AG08395 (cell line): ENCODE measurements around the gene SYNGR1.

ENCODE experiments used
- DNase-seq: peaks from one replicate; pipeline ENCODE4 v3.0.0; 2012; ENCODE audit warnings: mixed read lengths, low spot score

SYNGR1 gene, protein sequence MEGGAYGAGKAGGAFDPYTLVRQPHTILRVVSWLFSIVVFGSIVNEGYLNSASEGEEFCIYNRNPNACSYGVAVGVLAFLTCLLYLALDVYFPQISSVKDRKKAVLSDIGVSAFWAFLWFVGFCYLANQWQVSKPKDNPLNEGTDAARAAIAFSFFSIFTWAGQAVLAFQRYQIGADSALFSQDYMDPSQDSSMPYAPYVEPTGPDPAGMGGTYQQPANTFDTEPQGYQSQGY

DNA sequence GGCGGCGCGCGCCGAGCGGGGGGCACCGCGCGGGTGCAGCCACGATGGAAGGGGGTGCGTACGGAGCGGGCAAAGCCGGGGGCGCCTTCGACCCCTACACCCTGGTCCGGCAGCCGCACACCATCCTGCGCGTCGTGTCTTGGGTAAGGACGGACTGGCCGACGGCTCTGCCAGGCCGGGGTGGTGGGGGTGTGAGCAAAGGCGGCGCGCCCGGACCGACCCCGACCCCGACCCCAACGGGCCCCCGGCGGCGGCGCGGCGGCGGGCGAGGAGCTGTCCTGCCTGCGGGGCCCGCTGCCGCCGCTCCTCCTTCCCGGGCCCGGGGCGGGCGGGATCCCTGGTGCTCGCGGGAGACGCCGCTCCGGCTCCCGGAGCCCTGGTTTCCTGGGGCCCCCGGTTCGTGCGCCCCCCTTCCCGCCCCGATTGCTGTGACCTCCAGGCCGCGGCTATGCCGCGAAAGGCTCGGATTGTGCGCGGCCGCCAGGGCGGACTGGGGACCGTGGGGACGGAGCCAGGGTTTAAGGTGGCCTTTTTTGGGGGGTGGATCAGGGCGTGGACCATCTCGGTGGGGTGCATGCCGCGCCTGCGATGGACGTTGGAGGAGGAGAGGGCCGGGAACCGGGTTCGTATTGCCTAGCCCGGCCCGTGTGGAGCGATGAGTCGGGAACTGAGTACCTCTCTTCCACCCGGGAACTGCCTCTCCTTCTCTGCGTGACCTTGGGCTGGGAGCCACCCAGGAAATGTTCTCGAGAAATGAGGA lies at the start of gene SYNGR1:
SYNGR1 (plus strand) TSS at position 25 of the 760 bp plus-strand sequence; CDS start at position 45, 20 bp downstream.
- peak; percentile 39 for DNase-seq

DNA sequence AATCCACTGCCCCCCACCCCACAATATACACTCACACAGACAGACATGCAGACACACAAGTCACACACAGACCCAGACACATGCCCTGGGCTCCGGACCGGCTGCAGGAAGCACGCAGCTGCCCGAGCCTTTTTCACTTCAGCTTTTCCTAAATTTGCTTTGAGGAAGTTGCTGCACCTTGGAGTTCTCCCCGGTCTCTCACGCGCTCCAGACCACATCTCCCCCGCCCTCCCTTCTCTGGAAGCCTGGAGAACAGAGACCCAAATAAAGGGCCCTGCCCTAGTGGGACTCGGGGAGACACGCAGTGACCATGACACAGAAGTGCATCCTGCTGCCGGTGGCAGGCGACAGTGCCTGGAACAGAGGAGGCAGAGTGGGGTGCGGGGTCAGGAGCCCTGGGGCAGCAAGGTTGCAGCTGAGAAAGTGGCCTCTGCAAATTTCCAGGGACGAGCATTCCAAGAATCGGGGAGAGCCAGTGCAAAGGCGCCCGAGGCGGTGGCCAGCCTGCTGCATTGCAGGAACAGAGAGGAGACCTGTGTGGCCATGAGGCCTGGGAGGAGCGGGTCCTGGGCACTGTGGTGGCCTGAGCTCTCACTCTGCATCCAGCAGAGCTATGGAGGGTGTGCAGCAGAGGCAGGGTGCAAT lies 49.5 kb upstream of the SYNGR1 start:
- no peak for DNase-seq

DNA sequence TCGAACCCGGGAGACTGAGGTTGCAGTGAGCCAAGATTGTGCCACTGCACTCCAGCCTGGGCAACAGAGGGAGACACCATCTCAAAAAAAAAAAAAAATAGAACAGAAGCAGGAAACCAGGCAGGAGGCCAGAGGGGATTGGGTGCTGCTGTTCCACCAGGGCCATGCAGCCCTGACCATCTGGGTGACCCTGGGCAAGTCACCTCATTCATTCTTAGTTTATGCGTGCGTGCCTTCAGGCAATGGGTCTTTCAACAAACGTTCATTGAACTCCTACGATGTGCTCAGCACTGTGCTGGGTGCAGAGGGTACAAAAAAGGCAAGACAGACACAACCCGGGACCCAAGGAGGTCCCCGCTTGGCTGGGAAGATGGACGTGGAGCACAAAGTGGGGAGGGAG lies 48.7 kb upstream of the SYNGR1 start:
- DNase-seq, result no peak

DNA sequence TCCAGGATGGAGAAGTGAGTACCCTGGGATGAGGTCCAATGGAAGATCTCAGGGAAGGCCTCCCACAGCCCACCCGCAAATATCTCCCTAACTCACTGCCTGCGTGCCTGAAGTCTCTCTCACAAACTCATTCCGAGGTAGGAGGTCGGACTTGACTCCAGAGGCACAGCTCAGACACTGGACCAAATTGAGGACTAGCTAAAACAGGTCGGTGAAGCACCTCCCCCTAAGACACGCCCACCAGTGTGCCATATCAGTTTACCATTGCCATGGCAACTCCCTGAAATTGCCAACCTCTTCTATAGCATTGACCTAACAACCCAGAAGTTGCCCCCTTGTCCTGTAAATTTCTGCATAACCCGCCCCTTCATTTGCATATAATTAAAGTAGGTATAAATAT lies 47.9 kb upstream of the SYNGR1 start:
- no peak for DNase-seq

DNA sequence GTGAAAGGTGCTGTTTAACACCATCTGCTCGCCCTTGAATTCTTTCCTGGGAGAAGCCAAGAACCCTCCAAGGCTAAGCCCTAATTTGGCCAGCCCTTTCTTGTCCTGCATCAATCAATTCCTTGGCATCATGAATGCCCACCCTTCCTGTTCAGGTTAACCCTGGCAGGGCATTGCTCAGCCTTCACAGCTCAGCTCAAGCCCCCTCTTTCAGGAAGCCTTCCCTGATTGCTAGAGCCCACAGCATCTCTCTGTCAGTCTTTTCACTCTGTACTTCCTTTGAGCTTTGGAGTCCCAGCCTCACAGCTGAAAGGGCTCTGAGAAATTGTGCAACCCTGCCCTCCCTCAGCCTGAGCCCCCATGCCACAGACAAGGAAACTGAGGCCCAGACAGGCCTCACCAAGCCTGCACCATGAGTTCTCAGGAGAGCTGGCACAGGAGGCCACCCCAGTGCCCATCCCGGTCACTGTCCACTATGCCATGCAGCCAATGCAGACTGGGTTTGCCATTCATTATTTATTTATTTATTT lies 47.3 kb upstream of the SYNGR1 start:
- DNase-seq, result no peak

DNA sequence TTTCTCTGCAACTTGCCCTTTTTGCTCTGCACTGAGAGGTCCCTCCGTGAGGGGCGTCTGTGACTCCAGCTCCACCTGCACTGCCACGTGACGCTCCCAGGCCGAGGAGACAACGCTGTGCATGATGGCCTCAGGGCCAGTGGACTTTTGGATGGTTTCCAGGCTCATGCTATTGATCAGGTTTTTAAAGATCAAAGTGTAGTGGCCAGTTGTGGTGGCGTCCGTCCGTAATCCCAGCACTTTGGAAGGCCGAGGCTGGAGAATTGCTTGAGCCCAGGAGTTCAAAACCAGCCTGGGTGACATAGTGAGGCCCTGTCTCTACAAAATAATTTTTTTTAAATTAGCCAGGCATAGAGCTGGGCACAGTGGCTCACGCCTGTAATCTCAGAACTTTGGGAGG lies 46.4 kb upstream of the SYNGR1 start:
- DNase-seq, result no peak

DNA sequence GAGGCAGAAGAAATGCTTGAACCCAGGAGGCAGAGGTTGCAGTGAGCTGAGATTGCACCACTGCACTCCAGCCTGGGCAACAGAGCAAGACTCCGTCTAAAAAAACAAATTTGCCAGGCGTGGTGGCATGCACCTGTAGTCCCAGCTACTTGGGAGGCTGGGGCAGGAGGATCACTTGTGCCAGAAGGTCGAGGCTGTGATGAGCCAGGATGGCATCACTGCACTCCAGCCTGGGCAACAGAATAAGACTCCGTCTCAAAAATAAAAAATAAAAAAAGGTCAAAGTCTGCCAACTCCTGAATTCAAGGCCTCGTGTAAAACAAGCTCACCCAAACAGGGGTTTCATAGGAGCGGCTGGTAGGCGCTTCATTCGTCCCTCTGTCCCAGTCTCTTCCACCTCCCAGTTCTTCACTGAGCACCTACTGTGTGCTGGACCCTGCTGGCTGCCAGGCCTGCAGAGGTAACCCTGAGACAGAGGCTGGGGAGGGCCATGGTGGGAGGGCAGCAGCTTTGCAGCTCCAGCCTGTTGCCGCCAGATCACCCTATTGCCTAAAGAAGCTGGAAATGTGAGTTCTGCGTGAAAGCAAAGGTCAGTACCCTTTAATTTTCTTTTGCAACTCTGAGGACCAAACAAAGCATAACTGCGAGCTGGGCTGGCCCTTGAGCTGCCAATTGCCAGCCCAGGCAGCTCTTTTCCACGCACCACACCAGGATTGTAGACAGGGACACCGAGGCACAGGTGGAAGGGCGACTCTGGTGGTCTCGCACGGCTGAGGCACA lies 45.7 kb upstream of the SYNGR1 start:
- DNase-seq, result no peak

DNA sequence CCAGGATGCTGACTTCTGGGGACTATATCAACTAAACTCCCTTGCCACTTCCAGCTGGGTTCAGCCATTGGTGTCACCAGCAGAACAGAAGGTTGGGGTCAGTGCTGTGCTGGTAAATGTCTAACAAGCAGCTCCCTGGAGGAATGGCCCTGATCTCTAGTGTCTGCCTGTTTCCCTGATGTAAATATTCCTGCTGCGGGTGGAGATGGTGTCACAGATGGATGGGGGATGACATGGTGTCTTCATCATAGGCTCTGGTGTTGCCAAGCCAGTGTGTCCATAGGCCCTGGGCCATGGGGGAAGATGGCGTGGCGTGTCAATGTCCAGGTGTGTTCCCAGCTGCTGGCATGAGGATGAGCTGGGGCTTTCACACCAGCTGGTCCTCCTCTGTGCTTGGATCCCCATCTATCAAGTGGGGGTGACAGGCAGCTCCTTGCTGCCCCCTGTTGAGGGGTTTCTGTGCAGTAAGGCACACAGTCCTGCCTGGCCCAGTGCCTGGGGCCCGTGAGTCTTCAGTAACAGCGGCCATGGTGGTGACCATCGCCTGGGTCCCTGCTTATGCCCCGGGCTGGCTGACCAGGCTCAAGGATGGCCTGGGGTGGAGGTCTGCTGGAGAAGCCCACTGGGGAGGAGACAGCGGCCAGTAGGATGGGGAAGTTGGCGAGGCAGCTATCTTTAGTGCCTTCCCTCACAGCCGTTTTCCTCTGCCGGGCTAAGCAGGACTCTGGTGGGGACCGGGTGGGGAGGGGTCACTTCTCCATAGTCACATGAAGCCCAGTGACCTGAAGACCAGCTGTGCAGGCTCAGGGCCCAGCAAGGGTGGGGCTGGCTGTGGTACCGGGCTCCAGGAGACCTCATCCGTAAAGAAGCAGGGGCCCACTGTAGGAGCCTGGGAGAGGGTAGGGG lies 43.1 kb upstream of the SYNGR1 start:
- DNase-seq, result no peak

DNA sequence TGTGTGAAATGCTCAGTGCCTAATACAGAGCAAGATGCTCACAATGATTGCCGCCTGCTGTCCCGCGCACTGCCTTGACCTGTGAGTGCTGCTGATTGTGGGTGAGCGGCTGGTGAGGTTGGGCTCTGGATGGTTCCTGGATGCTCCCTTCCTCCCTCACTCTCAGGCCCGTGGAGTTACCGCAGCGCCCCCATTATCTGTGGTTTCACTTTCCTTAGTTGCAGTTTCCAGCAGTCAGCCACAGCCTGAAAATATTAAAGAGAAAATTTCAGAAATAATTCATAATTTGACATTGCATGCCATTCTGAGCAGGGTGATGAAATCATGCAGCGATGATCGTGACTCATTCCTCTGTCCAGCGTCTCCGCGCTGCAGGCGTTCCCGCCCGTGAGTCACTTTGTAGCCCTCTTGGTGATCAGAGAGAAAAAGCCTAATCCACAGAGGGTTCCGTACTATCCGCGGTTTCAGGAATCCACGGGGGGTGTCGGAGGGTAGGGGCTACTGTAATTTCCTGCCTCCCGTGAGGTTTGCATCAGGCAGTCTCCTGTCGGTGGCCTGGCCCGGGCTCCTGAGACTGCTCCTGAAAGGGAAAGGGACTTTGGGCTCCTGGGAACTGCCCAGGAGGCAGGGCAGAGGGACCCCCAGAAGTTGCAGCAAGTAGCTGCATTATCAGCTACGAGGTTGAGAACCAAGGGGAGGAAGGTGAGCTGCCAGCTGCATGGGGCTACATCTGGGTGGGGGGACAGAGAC lies 41.0 kb upstream of the SYNGR1 start:
- peak; percentile 90 for DNase-seq

DNA sequence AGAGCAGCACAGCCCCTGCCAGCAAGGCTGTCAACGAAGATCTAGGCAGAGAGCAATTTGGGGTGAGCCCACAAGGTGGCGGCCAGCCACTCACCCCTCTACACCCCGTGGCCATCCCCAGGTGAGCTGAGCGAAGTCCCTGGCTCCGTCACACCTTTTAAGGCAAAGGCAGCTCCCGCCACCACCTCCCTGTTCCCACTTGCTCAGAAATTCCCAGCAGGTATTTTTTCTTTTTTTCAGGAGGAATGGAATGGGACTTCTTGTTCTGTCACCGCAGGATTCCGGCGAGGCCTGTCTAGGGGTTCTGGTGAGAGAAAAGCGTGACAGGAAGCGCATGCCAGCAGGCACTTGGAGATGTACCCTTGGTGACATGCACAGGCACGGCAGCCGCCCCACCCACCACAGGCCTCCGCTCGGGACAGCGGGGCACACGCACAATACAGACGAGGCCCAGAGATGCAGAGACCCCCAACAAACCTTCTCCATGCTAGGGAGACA lies 40.4 kb upstream of the SYNGR1 start:
- DNase-seq, result peak; percentile 66

DNA sequence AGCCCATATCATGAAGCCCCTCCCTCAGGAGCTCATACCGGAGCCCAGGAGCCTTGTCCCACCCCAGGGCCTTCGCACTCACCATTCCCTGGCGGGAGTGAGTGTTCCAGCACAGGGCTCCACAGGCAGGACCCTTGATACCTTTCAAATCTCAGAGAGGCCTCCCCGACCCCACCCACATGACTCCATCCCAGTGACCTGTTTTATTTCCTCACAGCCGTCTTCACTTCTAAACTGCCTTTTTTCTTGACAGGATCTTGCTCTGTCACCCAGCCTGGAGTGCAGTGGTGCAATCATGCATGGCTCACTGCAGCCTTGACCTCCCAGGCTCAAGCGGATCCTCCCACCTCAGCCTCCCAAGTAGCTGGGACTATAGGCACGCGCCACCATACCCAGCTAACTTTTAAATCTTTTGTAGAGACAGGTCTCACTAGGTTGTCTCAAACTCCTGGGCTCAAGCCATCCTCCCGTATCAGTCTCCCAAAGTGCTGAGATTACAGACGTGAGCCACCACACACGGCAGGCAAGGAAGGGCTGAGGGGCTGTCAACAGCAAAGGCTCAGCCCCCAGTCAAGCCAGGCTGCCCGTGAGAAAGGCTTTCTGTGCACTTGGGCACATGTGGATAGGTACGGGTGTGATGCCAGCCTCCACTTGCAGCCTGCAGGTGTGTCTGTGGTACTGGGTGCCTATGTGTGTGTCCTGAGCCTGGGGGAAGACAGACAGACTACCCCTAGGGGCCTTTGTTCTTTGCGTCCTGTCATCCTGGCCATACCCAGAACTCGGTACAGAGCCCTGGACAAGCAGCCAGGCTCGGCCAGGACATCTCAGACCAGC lies 39.7 kb upstream of the SYNGR1 start:
- no peak for DNase-seq

DNA sequence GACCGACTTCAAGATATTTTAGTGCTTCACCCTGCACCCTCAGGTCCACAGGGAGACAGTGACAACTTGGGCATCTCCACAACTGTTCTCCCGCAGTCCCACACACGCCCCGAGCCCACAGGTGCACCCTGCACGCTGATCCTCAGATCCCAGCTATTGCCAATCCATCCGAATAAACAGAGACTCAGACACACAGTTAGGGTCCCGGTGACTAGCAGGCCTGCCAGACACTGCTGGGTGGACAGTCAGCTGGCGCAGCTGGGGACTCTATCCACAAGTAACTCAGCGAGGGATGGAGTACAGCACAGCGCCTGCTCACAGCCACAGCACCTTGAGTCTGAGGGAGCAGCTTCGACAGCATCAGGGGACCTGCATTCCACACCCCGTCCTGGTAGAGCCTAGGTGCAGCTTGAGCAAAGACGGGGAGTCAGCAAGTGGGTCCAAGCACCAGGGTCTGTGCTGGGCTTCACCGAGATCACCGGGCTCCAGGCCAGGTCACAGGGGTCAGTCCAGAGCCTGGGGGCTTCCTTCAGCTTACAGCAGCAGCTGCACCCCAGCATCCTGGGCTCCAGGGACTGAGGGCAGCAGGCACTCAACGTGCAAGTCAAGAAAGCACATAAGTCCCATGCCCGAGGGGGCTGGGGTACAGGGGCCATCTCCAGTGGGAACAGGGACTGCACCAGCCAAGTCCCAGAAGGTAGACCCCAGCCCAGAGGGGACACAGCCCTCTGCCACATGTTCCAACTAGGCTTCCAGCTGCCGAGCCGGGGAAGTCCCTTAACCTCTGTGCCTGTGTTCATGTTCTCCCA lies 38.0 kb upstream of the SYNGR1 start:
- DNase-seq, result no peak

DNA sequence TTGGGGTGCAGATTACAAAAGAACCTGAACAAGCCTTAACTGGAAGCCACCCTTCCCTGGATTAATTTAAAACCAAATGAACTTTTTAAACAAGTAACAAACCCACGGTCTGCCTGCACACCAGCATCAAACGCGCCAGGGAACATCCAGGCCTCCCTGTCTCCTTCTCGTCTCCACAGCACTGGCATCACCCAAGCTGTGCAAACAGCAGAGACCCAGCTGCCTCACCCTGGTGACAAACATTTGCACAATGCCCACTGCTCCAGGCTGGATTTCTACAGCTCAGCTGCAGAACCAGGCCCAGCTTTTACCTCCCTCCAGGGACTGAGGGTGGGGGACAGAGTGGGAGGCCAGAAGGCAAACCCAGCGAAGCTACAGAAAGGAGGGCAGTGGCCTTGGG lies 37.4 kb upstream of the SYNGR1 start:
- no peak for DNase-seq

DNA sequence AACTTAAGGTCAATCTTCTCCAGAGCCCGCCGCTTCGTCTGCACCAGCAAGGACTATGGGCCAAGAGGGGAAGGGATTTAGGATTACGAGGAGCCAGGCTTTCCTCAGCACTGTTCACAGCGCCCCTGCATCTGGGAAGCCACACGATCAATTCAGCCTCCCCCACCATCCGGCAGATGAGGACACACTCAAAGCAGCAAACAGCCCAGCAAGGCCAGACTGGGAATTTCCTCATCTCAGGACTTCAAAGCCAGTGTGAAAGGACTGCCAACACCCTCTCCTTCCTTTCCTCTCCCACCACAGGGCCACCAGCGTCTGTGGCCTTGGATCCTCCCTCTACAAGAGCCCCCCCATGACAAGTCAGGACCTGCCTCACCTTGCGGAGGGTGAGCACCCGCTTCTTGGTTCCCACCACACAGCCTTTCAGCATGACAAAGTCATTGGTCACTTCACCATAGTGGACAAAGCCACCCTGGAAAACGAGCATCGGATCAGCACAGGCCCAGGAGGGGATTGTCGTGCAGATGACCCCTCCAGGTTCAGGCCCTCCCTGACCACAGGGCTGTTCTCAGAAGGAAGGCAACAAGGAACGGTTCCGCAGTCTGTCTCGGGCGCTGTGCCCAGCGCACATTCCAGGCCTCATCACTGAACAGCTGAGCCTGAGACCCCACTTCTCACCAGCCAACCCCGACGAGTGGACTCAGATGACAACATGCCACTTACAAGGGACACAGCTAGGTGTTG lies 36.4 kb upstream of the SYNGR1 start:
- DNase-seq, result no peak

DNA sequence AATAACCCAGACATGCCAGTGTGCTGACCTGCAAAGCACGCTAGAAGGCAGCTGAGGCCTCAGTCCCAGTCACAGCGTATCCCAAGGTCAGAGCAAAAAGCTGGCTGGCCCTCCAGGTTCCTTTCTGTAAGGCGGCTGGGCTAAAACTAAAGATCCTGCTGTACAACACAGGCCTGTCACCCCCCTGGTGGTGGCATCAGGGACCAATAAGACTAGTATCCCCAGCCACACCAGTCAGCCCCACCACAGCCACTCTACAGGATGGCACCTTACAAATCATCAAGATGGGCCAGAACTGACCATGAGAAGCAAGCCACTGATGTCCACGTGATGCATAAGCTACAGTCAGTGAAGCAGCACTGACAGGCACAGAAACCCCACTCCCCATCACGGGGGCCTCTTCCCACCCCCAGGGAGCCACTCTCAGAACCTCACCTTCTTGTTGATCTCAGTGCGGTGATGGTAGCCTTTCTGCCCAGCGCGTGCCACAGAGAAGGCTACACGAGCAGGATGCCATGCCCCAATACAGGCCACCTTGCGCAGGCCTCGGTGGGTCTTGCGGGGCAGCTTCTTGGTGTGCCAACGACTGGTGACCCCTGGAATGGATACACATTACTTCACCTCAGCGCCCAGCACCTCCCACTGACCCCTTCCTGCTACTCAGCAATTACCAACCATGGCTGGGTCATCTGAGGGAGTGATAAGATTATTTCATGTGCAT lies 35.4 kb upstream of the SYNGR1 start:
- no peak for DNase-seq

DNA sequence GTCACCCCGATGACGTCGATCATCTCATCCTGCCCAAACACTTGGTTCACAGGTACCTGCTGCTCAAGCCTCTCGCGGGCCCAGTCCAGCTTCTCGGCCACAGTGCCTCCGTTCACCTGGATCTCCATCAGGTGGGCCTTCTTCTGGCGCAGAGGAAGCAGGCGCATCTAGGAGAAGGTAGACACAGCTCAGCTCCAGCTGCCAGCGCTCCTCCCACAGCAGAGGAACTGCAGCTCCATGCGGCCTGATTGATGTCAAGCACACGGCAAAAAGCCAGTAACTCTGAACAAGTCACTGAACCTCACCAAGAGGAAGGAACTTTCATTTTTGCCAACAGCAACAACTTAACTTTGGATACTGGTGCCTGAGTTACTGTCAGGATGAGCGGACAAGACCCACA lies 34.4 kb upstream of the SYNGR1 start:
- DNase-seq, result no peak
